HEK293 (cell line): ENCODE data around the gene TBC1D9B.

ENCODE experiments used
- CTCF ChIA-PET: fragments of 350-600 bp; formaldehyde crosslinking; extraction: SDS; loops from one replicate; lab custom pipeline; 2021; ENCODE audit warnings: antibody characterized with exemption; lab: Yijun Ruan, JAX
- POLR2A ChIA-PET: fragments of 300-600 bp; formaldehyde crosslinking; extraction: SDS; loops from one replicate; lab custom pipeline; 2020; ENCODE audit warnings: antibody characterized with exemption, inconsistent platforms; lab: Yijun Ruan, JAX
- H3K27ac ChIP-seq: fragments of 200-500 bp; sonication (Bioruptor generic); 2 replicates; pipeline ENCODE4 v1.5.1; 2014; ENCODE audit warnings: low read depth, low read length, control low read depth, inconsistent platforms; ENCODE audit errors: extremely low read depth
- H3K36me3 ChIP-seq, 2 experiments: fragments of 200-500 bp in 1 of 2; sonication (Bioruptor generic) in 1 of 2; 1 replicate in 1 of 2; 2 replicates in 1 of 2; pipeline ENCODE4 v1.5.1; 2014 to 2017; ENCODE audit warnings: inconsistent platforms in 2 of 2, low read length in 2 of 2; ENCODE audit not compliant: control insufficient read depth in 2 of 2, insufficient read depth in 1 of 2
- H3K4me1 ChIP-seq: fragments of 200-500 bp; sonication (Bioruptor generic); 2 replicates; pipeline ENCODE4 v1.5.1; 2014; ENCODE audit warnings: mild to moderate bottlenecking, low read length, inconsistent platforms; ENCODE audit not compliant: control insufficient read depth, insufficient read depth
- H3K4me3 ChIP-seq: 2 replicates; pipeline ENCODE4 v1.5.1; 2011; ENCODE audit warnings: low read depth, mild to moderate bottlenecking, control low read depth, low read length, moderate library complexity
- H3K9me3 ChIP-seq: fragments of 200-500 bp; sonication (Bioruptor generic); 2 replicates; pipeline ENCODE4 v1.5.1; 2014; ENCODE audit warnings: low read depth, low read length, inconsistent platforms; ENCODE audit not compliant: control insufficient read depth, insufficient read depth
- BCL11A ChIP-seq: fragments of 450-650 bp; formaldehyde crosslinking; IDR thresholded peaks from 2 replicates; pipeline ENCODE4 v1.5.1; 2016; ENCODE audit warnings: low read depth, missing biosample characterization, missing genetic modification characterization
- BCL11B ChIP-seq: fragments of 450-650 bp; formaldehyde crosslinking; IDR thresholded peaks from 2 replicates; pipeline ENCODE4 v1.5.1; 2016; ENCODE audit warnings: low read depth, missing biosample characterization, missing genetic modification characterization
- GLIS1 ChIP-seq: fragments of 450-650 bp; formaldehyde crosslinking; IDR thresholded peaks from 2 replicates; pipeline ENCODE4 v1.5.1; 2016; ENCODE audit warnings: missing biosample characterization, missing genetic modification characterization
- KLF16 ChIP-seq: fragments of 450-650 bp; formaldehyde crosslinking; IDR thresholded peaks from 2 replicates; pipeline ENCODE4 v1.5.1; 2017; ENCODE audit warnings: missing biosample characterization, missing genetic modification characterization
- KLF8 ChIP-seq: fragments of 450-650 bp; formaldehyde crosslinking; IDR thresholded peaks from 2 replicates; pipeline ENCODE4 v1.5.1; 2016; ENCODE audit warnings: missing biosample characterization, missing genetic modification characterization
- MYNN ChIP-seq: fragments of 450-650 bp; formaldehyde crosslinking; IDR thresholded peaks from 2 replicates; pipeline ENCODE4 v1.5.1; 2016; ENCODE audit warnings: missing biosample characterization, missing genetic modification characterization, borderline replicate concordance
- ZBTB49 ChIP-seq: fragments of 450-650 bp; formaldehyde crosslinking; IDR thresholded peaks from 2 replicates; pipeline ENCODE4 v1.5.1; 2016; ENCODE audit warnings: missing biosample characterization, missing genetic modification characterization, low read depth
- ZIC2 ChIP-seq: fragments of 450-650 bp; formaldehyde crosslinking; IDR thresholded peaks from 2 replicates; pipeline ENCODE4 v1.5.1; 2016; ENCODE audit warnings: missing biosample characterization, missing genetic modification characterization
- ZNF146 ChIP-seq: fragments of 450-650 bp; formaldehyde crosslinking; IDR thresholded peaks from 2 replicates; pipeline ENCODE4 v1.5.1; 2016; ENCODE audit warnings: missing biosample characterization, missing genetic modification characterization
- ZNF184 ChIP-seq: fragments of 450-650 bp; IDR thresholded peaks from 2 replicates; pipeline ENCODE4 v1.5.1; 2018; ENCODE audit warnings: missing biosample characterization, mild to moderate bottlenecking, missing genetic modification characterization
- ZNF248 ChIP-seq: fragments of 450-650 bp; formaldehyde crosslinking; IDR thresholded peaks from 2 replicates; pipeline ENCODE4 v1.5.1; 2017; ENCODE audit warnings: missing biosample characterization, missing genetic modification characterization
- ZNF366 ChIP-seq: fragments of 450-650 bp; formaldehyde crosslinking; conservative IDR thresholded peaks from 2 replicates; pipeline ENCODE4 v1.5.1; 2016; ENCODE audit warnings: missing biosample characterization, missing genetic modification characterization
- ZNF394 ChIP-seq: fragments of 450-650 bp; formaldehyde crosslinking; IDR thresholded peaks from 2 replicates; pipeline ENCODE4 v1.5.1; 2016; ENCODE audit warnings: missing biosample characterization, missing genetic modification characterization, mild to moderate bottlenecking, moderate library complexity, borderline replicate concordance
- ZNF571 ChIP-seq: fragments of 450-650 bp; formaldehyde crosslinking; IDR thresholded peaks from 2 replicates; pipeline ENCODE4 v1.5.0; 2017; ENCODE audit warnings: missing biosample characterization, missing genetic modification characterization
- ZNF664 ChIP-seq: fragments of 450-650 bp; formaldehyde crosslinking; IDR thresholded peaks from 2 replicates; pipeline ENCODE4 v1.5.1; 2016; ENCODE audit warnings: missing biosample characterization, missing genetic modification characterization
- ZSCAN30 ChIP-seq: fragments of 450-650 bp; IDR thresholded peaks from 2 replicates; pipeline ENCODE4 v1.5.1; 2018; ENCODE audit warnings: missing biosample characterization, mild to moderate bottlenecking, missing genetic modification characterization, moderate library complexity
- ZXDB ChIP-seq: fragments of 450-650 bp; formaldehyde crosslinking; IDR thresholded peaks from 2 replicates; pipeline ENCODE4 v1.5.1; 2016; ENCODE audit warnings: missing biosample characterization, missing genetic modification characterization
- TF ChIP-seq, protein P1 (sequence below): fragments of 450-650 bp; formaldehyde crosslinking; IDR thresholded peaks from 2 replicates; pipeline ENCODE4 v1.5.1; 2016; ENCODE audit warnings: missing biosample characterization, missing genetic modification characterization
- TF ChIP-seq, protein P2 (sequence below): fragments of 450-650 bp; formaldehyde crosslinking; IDR thresholded peaks from 2 replicates; pipeline ENCODE4 v1.5.1; 2016; ENCODE audit warnings: missing biosample characterization, missing genetic modification characterization
- TF ChIP-seq, protein P3 (sequence below): fragments of 450-650 bp; formaldehyde crosslinking; IDR thresholded peaks from 2 replicates; pipeline ENCODE4 v1.5.1; 2017; ENCODE audit warnings: missing biosample characterization, mild to moderate bottlenecking, missing genetic modification characterization, moderate library complexity

Gene TBC1D9B

GRCh38 chr5:179869101-179869500 is 38.6 kb downstream of the TBC1D9B start (continued):
- no peak for TF ChIP-seq MYNN (tag by site-specific recombination)
- TF ChIP-seq, protein P1, sequence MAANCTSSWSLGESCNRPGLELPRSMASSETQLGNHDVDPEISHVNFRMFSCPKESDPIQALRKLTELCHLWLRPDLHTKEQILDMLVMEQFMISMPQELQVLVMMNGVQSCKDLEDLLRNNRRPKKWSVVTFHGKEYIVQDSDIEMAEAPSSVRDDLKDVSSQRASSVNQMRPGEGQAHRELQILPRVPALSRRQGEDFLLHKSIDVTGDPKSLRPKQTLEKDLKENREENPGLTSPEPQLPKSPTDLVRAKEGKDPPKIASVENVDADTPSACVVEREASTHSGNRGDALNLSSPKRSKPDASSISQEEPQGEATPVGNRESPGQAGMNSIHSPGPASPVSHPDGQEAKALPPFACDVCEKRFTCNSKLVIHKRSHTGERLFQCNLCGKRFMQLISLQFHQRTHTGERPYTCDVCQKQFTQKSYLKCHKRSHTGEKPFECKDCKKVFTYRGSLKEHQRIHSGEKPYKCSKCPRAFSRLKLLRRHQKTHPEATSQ (tag by site-specific recombination), result no peak
- TF ChIP-seq ZBTB49, result no peak
- TF ChIP-seq KLF8 (tag by site-specific recombination), result no peak

- POLR2A ChIA-PET, result no interaction called here
- no peak overlapping the region for H3K27ac ChIP-seq
- CTCF ChIA-PET, result no interaction called here
- H3K36me3 ChIP-seq, result peaks cover 3 to 97% of the 10 kb centered on the region in 2 experiments; a peak in 2 of 3 replicates
- no peaks in the 10 kb centered on the region for H3K4me1 ChIP-seq
- TF ChIP-seq ZNF571 (no peak), ZXDB (tag by site-specific recombination) (no peak), ZNF184 (tag by site-specific recombination) (no peak)
- TF ChIP-seq, protein P2, sequence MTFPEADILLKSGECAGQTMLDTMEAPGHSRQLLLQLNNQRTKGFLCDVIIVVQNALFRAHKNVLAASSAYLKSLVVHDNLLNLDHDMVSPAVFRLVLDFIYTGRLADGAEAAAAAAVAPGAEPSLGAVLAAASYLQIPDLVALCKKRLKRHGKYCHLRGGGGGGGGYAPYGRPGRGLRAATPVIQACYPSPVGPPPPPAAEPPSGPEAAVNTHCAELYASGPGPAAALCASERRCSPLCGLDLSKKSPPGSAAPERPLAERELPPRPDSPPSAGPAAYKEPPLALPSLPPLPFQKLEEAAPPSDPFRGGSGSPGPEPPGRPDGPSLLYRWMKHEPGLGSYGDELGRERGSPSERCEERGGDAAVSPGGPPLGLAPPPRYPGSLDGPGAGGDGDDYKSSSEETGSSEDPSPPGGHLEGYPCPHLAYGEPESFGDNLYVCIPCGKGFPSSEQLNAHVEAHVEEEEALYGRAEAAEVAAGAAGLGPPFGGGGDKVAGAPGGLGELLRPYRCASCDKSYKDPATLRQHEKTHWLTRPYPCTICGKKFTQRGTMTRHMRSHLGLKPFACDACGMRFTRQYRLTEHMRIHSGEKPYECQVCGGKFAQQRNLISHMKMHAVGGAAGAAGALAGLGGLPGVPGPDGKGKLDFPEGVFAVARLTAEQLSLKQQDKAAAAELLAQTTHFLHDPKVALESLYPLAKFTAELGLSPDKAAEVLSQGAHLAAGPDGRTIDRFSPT, result no peak
- no peak overlapping the region for H3K4me3 ChIP-seq
- no peaks in the 10 kb centered on the region for H3K9me3 ChIP-seq
These were observed 39.2 kb downstream of the TBC1D9B start for GRCh38 chr5:179868541-179868940.

DNA sequence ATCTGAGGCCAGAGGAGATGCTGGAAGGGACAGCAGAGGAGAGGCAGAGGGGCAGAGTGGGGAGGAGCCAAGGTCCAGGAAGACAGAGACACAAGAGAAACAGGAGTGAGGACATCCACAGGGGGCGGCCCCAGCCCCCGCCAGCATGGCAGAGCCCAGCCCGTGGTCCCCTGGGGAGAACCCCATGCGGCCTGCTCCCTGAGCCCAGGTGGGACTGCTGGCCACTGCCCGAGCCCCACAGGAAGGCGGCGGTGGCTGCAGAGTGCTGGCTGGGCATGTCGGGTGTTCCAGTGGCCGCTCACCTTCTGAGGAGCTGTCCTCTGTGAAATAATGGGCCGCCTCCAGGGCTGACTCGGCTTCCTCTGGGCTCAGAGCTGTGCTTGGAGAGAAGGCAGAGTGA is 40.2 kb downstream of the TBC1D9B start:
- no peak for TF ChIP-seq ZSCAN30 (tag by site-specific recombination)
- TF ChIP-seq, protein P1 (tag by site-specific recombination), result no peak
- no peak for TF ChIP-seq ZNF146 (tag by site-specific recombination)
- no peak for TF ChIP-seq BCL11B
- no peak for TF ChIP-seq KLF16
- TF ChIP-seq ZNF248 (tag by site-specific recombination), result no peak
- TF ChIP-seq ZNF366, result no peak
- no peak for TF ChIP-seq BCL11A (tag by site-specific recombination)
- peak; percentile 71 for TF ChIP-seq GLIS1 (tag by site-specific recombination)
- TF ChIP-seq, protein P2, result no peak
- no peak for TF ChIP-seq ZNF394 (tag by site-specific recombination)
- TF ChIP-seq, protein P3, sequence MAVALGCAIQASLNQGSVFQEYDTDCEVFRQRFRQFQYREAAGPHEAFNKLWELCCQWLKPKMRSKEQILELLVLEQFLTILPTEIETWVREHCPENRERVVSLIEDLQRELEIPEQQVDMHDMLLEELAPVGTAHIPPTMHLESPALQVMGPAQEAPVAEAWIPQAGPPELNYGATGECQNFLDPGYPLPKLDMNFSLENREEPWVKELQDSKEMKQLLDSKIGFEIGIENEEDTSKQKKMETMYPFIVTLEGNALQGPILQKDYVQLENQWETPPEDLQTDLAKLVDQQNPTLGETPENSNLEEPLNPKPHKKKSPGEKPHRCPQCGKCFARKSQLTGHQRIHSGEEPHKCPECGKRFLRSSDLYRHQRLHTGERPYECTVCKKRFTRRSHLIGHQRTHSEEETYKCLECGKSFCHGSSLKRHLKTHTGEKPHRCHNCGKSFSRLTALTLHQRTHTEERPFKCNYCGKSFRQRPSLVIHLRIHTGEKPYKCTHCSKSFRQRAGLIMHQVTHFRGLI (tag by site-specific recombination), result peak; percentile 53; the same call in 1 of the 2 replicates
- no peak for TF ChIP-seq ZNF664
- TF ChIP-seq ZIC2 (tag by site-specific recombination), result peak; percentile 87
- H3K27ac ChIP-seq, result no peak overlapping the region
- no peaks in the 10 kb centered on the region for H3K9me3 ChIP-seq
- H3K36me3 ChIP-seq, result peaks cover 3 to 97% of the 10 kb centered on the region in 2 experiments; a peak in 2 of 3 replicates
- ChIA-PET POLR2A (no interaction called here), CTCF (interaction anchor here (0.6 kb wide), 1 partner anchor 36 kb away, joined by 4 read pairs; no protein-coding TSS in a partner anchor)
- no peaks in the 10 kb centered on the region for H3K4me1 ChIP-seq
- H3K4me3 ChIP-seq, result no peak overlapping the region
